ENCODE results near the gene VEZT. TPM values are rescaled to one million over a fixed set of nuclear protein-coding genes. Genes with fewer than 3 reads are reported as not detected.

VEZT gene
- total RNA-seq, 1 donor from 2014 or later: 293 TPM

- DNase-seq (ENCODE audit: low spot score in 2 of 2) (no peak), FAIRE-seq (no peak)
These were observed 26.0 kb downstream of the VEZT start for GRCh38 chr12:95243497-95244183.

DNA sequence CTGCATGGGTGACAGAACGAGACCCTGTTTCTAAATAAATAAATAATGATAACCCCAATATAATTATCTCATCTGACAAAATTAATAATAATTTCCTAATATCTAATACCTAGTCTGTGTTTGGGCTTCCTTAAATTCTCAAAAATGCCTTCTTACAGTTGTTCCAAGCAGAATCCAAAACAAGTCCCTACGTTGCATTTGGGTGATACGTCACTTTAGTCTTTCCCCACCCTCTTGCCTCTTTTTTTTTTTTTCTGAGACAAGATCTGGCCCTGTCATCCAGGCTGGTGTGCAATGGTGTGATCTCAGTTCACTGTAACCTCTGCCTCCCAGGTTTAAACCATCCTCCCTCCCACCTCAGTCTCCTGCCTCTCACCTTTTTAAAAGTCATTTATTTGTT lies 26.7 kb downstream of the VEZT start:
- DNase-seq (ENCODE audit: low spot score in 2 of 2) (no peak), FAIRE-seq (no peak)

GRCh38 chr12:95248095-95248494 lies 30.5 kb downstream of the VEZT start:
- no peak for DNase-seq (ENCODE audit: low spot score in 2 of 2)
- no peak for FAIRE-seq

DNA sequence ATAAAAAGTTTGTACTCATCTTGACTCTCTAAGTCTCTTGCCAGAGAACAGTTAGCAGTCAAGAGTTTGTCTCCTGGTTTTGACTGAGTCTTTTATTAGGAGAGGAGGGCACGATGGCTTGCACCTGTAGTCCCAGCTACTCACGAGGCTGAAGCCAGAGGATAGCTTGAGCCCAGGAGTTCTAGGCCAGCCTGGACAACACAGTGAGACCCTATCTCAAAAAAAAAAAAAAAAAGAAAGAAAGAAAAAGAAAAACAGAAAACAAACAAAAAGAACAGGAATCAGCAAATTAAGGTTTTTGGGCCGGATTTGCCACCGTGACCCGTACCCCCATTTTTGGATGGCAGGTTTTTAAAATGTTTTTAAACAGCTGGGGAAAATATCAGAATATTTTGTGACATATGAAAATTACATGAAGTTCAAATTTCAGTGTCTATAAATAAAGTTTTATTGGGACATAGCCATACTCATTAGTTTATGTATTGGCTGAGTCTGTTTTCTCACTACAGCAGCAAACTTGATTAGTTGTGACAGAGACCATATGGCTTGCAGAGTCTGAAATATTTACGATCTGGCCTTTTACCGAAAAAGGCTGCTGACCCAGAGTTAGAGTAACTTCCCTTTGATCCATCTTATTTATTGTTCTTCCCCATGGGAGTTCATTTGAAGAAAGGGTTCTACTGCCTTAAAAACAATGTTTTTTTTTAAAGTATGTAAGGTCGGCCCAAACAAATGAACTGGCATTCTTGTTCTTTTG lies 31.2 kb downstream of the VEZT start:
- FAIRE-seq (no peak), DNase-seq (ENCODE audit: low spot score in 2 of 2) (no peak)

GRCh38 chr12:95253386-95253785 lies 35.8 kb downstream of the VEZT start:
- no peak for FAIRE-seq

GRCh38 chr12:95257541-95257940 lies 39.9 kb downstream of the VEZT start:
- DNase-seq (ENCODE audit: low spot score in 2 of 2) (no peak), FAIRE-seq (no peak)

More at GRCh38 chr12:95253386-95253785, 35.8 kb downstream of the VEZT start:
- DNase-seq (ENCODE audit: low spot score in 2 of 2): no peak

DNA sequence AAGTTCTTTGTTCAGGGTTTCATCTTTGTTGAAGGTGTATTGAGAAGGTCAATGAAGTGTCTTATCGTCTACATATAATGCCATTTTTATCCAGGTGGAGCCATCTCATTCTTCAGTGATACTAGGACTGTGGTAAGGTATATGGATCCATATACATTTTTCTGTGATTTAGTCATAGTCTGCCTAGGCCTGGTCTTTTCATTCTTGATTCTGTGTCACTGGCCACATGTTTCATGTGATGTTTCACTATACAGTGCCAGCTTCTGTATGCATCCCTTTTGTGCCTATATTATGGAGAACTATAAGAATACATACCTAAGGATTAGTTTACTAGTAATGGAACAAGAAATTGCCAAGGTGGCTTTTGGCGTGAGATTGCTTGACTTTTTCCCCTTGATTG lies 40.5 kb downstream of the VEZT start:
- no peak for DNase-seq (ENCODE audit: low spot score in 2 of 2)
- FAIRE-seq: no peak

DNA sequence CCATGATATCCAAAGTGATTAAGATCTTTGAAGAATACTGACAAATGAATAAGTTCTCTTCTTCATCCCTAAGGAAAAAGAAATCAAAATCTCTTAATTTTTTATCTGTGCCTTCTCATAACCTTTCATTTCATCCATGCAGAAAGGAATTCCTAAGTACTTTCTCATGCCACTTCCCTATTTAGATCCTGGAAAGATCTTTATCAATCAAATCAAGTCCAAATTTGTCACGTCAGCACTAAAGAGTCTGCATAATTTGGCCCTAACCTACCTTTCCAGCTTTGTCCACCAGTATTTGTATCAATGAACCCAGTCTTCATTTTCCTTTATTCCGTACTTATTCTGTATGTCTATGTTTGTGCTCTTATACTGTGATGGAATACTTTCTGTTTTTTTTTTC lies 41.2 kb downstream of the VEZT start:
- DNase-seq (ENCODE audit: low spot score in 2 of 2) (no peak), FAIRE-seq (no peak)

DNA sequence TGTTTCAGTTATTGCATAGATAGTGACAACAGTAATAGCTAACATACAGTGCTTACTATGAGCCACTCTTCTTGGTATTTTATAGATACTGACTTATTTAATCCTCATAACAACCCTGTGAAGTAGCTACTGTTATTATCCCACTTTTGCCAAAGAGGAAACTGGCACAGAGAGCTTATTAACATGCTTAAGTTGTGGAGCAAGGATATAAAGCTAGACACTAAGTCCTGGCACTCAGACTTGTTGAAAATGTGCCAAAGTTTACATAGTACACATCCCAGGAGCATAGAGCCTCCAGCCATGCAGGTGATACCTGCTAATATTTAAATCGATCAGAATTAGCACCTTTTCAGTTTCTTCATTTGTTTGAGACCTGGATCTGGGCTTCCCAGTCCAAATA lies 41.8 kb downstream of the VEZT start:
- FAIRE-seq: no peak
- DNase-seq (ENCODE audit: low spot score in 2 of 2): no peak

DNA sequence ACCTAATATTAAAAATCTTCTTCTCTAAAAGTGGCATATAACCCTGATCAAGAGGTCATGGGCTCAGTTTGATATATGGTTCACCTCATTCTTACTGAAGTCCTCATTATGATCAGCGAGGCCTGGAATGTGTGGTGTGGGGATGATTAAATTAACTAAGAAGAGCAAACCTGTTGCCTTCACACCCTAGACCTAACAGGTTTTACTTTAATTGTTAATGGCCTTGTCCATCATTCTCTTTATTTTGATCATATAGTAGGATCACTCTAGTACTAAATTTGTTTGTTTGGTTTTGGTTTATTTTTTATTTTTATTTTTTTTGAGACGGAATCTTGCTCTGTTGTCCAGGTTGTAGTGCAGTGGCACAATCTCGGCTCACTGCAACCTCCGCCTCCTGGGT lies 43.5 kb downstream of the VEZT start:
- DNase-seq (ENCODE audit: low spot score in 2 of 2) (no peak), FAIRE-seq (no peak)

DNA sequence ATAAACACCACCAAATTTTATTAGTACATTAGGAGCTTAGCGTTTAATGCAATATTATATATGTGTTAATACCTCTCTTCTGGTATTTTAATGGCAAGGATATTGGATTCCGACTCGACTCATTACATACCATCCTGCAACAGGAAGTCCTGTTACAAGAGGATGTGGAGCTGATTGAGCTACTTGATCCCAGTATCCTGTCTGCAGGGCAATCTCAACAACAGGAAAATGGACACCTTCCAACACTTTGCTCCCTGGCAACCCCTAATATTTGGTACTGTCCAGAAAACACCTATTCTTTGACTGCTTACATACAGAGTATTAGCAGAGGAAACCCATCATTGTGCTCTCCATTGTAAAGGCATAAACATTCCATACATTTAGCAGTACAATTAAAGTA lies 45.2 kb downstream of the VEZT start:
- DNase-seq (ENCODE audit: low spot score in 2 of 2): no peak
- no peak for FAIRE-seq

GRCh38 chr12:95265765-95266164 lies 48.2 kb downstream of the VEZT start:
- FAIRE-seq (no peak), DNase-seq (ENCODE audit: low spot score in 2 of 2) (no peak)

- no peak for FAIRE-seq
These were observed 48.6 kb downstream of the VEZT start for GRCh38 chr12:95266254-95266653.

GRCh38 chr12:95269892-95270291 lies 52.3 kb downstream of the VEZT start:
- DNase-seq (ENCODE audit: low spot score in 2 of 2) (no peak), FAIRE-seq (no peak)

More at GRCh38 chr12:95266254-95266653, 48.6 kb downstream of the VEZT start:
- no peak for DNase-seq (ENCODE audit: low spot score in 2 of 2)

GRCh38 chr12:95271465-95271864 lies 53.9 kb downstream of the VEZT start:
- no peak for FAIRE-seq
- no peak for DNase-seq (ENCODE audit: low spot score in 2 of 2)

DNA sequence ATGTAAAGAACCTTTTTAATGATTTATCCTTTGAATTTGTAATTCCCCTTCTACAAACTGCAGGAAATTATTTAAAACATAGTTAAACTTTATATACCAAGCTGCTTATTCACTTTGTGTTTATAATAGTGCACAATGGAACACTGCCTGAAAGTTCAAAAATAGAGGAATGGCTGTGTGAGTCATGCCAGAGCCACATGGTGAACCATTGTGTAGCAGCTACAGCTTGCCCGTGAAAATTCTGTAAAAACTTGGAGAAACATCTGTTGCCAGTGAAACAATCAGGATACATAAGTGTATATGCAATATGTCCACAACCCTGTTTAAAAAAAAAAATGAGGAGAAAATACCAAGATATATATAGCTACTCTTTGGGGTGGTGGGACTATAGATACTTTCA lies 59.5 kb downstream of the VEZT start:
- FAIRE-seq (no peak), DNase-seq (ENCODE audit: low spot score in 2 of 2) (peak in 1 of 2 donors; percentile 24)

GRCh38 chr12:95279856-95280255 lies 62.2 kb downstream of the VEZT start:
- no peak for DNase-seq (ENCODE audit: low spot score in 2 of 2)
- FAIRE-seq: no peak

- FAIRE-seq (no peak), DNase-seq (ENCODE audit: low spot score in 2 of 2) (no peak)
These were observed 64.7 kb downstream of the VEZT start for GRCh38 chr12:95282266-95282665.

GRCh38 chr12:95283371-95283770 lies 65.8 kb downstream of the VEZT start:
- FAIRE-seq: no peak
- DNase-seq (ENCODE audit: low spot score in 2 of 2): no peak

- no peak for FAIRE-seq
- no peak for DNase-seq (ENCODE audit: low spot score in 2 of 2)
These were observed 69.1 kb downstream of the VEZT start for GRCh38 chr12:95286713-95287112.

DNA sequence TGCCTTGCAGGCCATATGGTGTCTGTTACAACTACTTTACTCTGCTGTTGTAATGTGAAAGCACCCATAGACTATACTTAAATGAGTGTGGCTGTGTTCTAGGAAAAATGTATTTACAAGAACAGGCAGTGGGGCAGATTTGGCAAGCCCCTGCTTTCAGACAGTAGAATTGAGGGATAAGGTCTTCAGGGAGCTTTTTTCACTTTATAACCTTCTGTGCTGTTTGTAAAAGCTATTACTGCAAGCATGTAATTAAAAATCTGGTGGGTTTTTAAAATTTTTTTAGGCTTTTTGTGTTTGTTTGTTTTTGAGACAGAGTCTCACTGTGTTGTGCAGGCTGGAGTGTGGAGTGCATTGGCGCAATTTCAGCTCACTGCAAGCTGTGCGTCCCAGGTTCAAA lies 73.9 kb downstream of the VEZT start:
- FAIRE-seq (no peak), DNase-seq (ENCODE audit: low spot score in 2 of 2) (no peak)

GRCh38 chr12:95298916-95299315 lies 81.3 kb downstream of the VEZT start:
- FAIRE-seq: no peak
- no peak for DNase-seq (ENCODE audit: low spot score in 2 of 2)

Data from frontal cortex (tissue), 4 donors.